Measurements from ENCODE around the gene LIPC. TPM values are rescaled to one million over a fixed set of nuclear protein-coding genes. Genes with fewer than 3 reads are reported as not detected.

The LIPC gene
- total and polyA plus RNA-seq, 2 donors (not counting 3 experiments of a cell fraction or from before 2014, with no cell fraction given): not detected

DNA sequence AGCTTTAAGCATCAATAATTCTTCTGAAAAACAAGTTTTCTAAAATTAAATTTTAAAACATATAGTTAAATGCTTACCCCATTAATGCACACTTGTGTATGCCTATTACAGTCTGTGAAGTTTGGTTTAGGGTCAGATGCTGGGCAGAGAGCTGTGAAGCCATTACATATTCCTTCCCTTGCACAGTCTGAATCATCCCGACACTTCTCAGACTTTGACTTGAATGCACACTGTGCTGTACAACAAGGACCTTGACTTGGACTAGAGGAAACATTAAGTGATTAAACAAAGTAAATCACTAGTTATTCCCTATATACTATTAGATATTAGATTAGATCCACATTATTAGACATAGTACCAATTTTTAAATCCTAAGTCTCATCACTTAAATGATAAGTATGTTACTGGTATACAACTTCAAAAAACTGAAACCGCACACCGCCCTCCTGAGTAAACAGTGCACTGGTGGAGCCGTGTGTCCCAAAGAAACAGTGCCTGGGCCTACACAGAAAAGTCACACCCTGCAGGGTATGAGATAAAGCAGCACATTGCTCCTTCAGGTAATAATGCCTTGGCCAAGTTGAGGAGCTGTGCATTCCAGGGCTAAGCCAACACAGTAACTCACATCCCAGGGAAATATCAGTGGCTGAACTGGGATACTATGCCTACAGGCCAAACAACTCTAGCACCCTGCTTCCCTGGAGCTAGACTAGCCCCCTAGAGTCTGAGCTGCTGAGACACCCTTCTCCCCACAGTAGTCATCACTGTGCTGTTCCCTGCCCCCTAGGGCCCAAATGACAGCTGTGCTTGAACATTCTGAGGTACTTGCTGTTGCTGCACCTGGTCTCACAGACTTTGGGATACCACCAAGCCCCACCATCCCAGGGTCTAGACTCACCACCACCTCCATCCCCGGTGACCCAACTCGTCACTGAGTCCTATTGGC lies 180.2 kb downstream of the LIPC start:
- TF ChIP-seq JUN (IDR thresholded peaks at IDR 0.05; ENCODE audit: borderline replicate concordance, insufficient read depth, insufficient read length, low read depth): no peak
- no peak for TF ChIP-seq FOS (IDR thresholded peaks at IDR 0.05; ENCODE audit: borderline replicate concordance, insufficient read depth, low read length)
- TF ChIP-seq GATA2 (IDR thresholded peaks at IDR 0.05; ENCODE audit: insufficient read depth, insufficient read length, low read depth, low read length): no peak
- no peak for TF ChIP-seq CTCF (IDR thresholded peaks at IDR 0.05; ENCODE audit: extremely low read depth in 1 of 2, insufficient read depth in 1 of 2, low read depth in 1 of 2, low read length in 2 of 2)
- no peak for TF ChIP-seq MYC (IDR thresholded peaks at IDR 0.05; ENCODE audit: low read depth, low read length)
- no peak for TF ChIP-seq POLR2A (IDR thresholded peaks at IDR 0.05; ENCODE audit: low read depth, low read length)
- H3K9me1 ChIP-seq (replicated peaks; ENCODE audit: control insufficient read depth, extremely low read depth, insufficient read depth, low read length): no peaks in the 10 kb centered on the region
- H4K20me1 ChIP-seq (replicated peaks; ENCODE audit: control insufficient read depth, extremely low read depth, insufficient read depth, low read length): no peaks in the 10 kb centered on the region
- dilution Hi-C loops (cut with MboI; ENCODE audit: extremely low pct_ligation_motif_present, low sequenced_read_pairs) (no loop called here), intact Hi-C loops (cut with micrococcal nuclease) (no loop called here)
- H3K4me3 ChIP-seq (replicated peaks in 1 of 3; ENCODE audit: insufficient read depth in 1 of 3, low read depth in 1 of 3, low read length in 3 of 3): no peak overlapping the region
- H3K9me3 ChIP-seq (replicated peaks; ENCODE audit: control insufficient read depth, insufficient read depth, low read length): peaks cover 3% of the 10 kb centered on the region
- no peak overlapping the region for H3K4me2 ChIP-seq (ENCODE audit: insufficient read depth, low read length)
- H3K4me1 ChIP-seq (ENCODE audit: control insufficient read depth, extremely low read depth, insufficient read depth, low read length): no peaks in the 10 kb centered on the region
- ChIA-PET POLR2A (no interaction called here), CTCF (interaction anchor here (0.7 to 1.2 kb wide), 2 partner anchors 13 to 38 kb away, joined by 3 read pairs; no protein-coding TSS in a partner anchor)
- H3K27ac ChIP-seq (ENCODE audit: insufficient read depth, low read depth, low read length): no peak overlapping the region
- DNase-seq (ENCODE audit: low read depth, low spot score) (no peak), FAIRE-seq (no peak)
- H3K27me3 ChIP-seq (ENCODE audit: control insufficient read depth in 2 of 2, insufficient read depth in 2 of 2, low read length in 2 of 2): no peaks in the 10 kb centered on the region
- no TSS peak for BruUV-seq (replicated peaks)
- peaks cover 11% of the 10 kb centered on the region for H3K79me2 ChIP-seq (ENCODE audit: control insufficient read depth, insufficient read depth, low read length)
- peaks cover 2 to 4% of the 10 kb centered on the region in 2 experiments for H3K36me3 ChIP-seq (ENCODE audit: control insufficient read depth in 2 of 2, extremely low read depth in 1 of 2, insufficient read depth in 2 of 2, low read length in 2 of 2)
- no peak overlapping the region for H3K9ac ChIP-seq (replicated peaks; ENCODE audit: extremely low read depth, insufficient read depth, low read length)
- no peak overlapping the region for H2AFZ ChIP-seq (ENCODE audit: low read depth, low read length)

Measured in endothelial cell of umbilical vein (primary cell).